ENCODE data around the gene DYNC1LI1.

DYNC1LI1 gene

DNA sequence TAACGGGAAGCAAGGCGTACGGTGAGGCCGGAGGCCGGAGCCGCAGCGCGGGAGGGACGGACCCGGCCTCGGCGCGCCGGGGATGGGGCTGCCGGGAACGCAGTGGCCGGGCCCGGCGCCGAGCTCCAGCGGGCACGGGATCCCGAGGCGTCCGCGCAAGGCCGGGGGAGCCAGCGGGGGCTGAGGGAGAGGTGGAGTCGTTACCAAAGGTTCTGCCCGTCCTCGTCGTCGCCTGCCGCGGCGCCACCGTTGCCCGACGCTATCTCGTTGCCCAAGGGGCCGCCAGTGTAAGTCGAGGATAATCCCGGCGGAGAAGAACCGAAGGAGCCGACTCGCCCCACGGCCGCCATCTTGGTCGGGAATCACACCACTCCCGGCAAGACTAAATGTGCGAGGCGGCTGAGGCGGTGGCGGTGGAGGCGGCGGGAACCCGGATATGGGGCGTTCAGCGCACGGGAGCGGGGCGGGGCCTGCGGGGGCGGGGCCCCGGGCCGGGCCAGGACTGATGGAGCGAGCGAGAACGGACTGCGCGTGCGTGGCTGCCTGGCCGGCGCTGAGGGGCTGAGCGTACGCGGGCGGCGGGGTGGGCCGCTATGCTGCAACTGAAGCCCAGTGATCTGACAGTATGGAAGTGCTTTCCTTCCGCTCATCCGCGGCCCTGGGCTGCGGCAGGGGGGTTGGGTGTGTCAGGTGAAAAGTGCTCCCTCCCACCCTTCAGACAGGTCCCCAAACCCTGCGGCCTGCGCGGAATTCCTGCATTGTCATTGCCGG is at the start of gene DYNC1LI1:
TSS of gene DYNC1LI1 (minus strand) at position 438 of the 771 bp plus-strand sequence. CDS start at position 350, 88 bp downstream.
- DNase-seq (ENCODE audit: low read depth in 1 of 2, low spot score in 1 of 2), result peak; percentile 89 to 90

DNA sequence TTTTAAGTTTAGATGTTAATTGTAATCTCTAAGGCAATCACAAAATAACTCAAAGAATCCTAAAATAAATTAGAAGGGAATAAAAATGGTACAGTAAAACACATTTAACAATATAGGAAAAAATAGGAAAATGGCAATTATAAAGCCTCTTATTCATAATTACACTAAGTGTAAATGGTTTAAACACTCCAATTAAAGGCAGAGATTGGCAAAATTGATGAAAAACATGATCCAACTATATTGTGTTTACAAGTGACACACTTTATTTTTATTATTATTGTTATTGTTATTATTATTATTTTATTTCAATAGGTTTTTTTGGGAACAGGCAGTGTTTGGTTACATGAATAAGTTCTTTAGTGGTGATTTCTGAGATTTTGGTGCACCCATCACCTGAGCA is 48.7 kb upstream of the DYNC1LI1 start:
- DNase-seq (ENCODE audit: low read depth in 1 of 2, low spot score in 1 of 2), result no peak

GRCh38 chr3:32616267-32616962 is 45.8 kb upstream of the DYNC1LI1 start:
- DNase-seq (ENCODE audit: low read depth in 1 of 2, low spot score in 1 of 2), result no peak

- no peak for DNase-seq (ENCODE audit: low read depth in 1 of 2, low spot score in 1 of 2)
Measured at GRCh38 chr3:32614956-32615355, 44.3 kb upstream of the DYNC1LI1 start.

DNA sequence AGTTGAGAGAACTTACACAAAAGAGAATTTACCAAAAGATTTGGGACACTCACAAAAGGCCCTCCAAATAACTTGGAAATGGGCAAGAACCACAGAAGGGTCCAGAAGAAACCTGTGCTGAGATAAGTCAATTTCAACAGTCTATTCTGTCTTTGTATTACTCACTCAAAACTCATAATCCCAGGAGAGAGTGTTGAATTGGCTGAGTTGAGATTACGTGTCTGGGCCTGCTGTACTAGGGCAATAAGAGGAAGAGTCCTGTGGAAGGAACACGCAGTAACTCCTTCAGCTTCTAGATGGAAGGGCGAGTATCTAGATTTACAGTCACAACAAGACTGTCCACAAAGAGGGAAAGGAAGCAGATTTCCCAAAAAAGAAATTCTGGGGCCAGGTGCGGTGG is 42.5 kb upstream of the DYNC1LI1 start:
- no peak for DNase-seq (ENCODE audit: low read depth in 1 of 2, low spot score in 1 of 2)

DNA sequence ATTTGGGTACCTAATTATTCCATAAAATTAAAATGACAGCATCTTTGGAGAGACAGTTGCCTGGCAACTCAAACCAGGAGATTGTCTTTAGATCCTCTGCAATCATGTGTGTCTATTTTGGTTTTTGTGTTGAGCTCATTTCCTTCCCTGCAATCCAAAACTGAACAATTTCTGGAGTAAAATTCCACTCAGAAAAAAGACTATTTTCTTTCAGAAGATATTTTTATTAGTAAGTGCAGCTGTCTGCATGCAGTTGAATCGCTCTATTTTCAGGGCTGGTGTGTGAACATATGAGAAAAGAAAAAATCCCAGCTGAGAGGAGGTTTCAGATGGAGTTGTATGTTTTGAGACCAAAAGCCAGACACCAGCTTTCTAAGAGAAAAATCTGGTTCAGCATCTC is 41.9 kb upstream of the DYNC1LI1 start:
- no peak for DNase-seq (ENCODE audit: low read depth in 1 of 2, low spot score in 1 of 2)

- no peak for DNase-seq (ENCODE audit: low read depth in 1 of 2, low spot score in 1 of 2)
Measured at GRCh38 chr3:32607522-32607921, 36.9 kb upstream of the DYNC1LI1 start.

DNA sequence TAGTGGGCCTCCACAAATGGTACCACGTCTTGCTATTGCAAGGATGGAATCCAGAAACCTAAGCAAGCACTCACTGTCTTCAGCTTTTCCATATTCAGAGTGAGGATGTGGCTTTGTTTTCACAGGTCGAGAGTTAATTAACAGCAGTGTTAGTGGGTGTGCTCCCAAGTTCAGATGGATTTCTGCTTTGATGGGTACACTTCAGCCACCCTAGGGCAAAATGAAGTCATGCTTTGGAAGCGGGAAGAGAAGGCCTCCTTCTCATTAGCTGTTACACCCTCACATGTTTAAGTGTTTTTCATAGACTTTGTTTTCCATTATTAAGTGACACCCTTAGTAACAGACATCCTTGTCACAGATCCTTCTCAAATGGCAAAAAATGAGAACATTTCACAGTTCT is 36.3 kb upstream of the DYNC1LI1 start:
- no peak for DNase-seq (ENCODE audit: low read depth in 1 of 2, low spot score in 1 of 2)

GRCh38 chr3:32606277-32606676 is 35.6 kb upstream of the DYNC1LI1 start:
- no peak for DNase-seq (ENCODE audit: low read depth in 1 of 2, low spot score in 1 of 2)

DNA sequence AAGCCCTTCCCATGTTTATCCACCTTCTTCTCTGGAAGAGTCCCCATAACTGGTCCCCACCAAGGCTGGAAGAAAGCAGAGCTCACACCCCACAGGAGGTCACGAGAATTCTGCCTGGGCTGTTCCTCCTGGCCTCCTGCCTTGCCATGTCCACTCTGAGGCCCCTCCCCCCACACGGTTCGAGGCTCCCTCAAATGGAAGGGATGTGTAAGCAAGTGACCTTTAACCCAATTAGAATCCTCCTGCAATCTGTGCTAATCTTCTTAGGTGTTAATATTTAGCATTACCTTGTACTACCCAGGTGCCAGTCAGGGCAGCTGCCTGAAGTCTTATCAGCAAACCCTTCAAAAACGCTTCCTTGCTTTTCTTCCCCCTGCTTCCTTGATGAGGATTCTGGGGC is 32.4 kb upstream of the DYNC1LI1 start:
- no peak for DNase-seq (ENCODE audit: low read depth in 1 of 2, low spot score in 1 of 2)

DNA sequence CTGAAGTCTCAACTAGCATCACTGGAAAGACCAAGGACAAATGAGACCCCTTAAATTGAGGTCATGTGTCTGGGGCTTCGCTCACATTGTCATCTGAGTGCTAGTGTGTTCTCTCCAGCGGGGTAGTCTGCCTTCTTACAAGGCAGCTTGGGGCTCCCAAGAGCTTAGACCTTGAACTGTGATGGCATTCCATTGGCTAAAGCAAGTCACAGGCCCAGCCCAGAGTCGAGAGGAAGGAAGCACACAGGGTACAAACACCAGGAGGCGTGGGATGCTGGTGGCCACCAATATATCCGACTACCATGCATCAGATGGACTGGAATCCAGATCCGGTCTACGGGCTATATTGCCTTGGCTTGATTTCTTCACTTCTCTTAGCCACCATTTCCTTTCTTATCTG is 31.5 kb upstream of the DYNC1LI1 start:
- DNase-seq (ENCODE audit: low read depth in 1 of 2, low spot score in 1 of 2), result no peak

GRCh38 chr3:32601722-32602121 is 31.1 kb upstream of the DYNC1LI1 start:
- DNase-seq (ENCODE audit: low read depth in 1 of 2, low spot score in 1 of 2), result no peak

- no peak for DNase-seq (ENCODE audit: low read depth in 1 of 2, low spot score in 1 of 2)
Measured at GRCh38 chr3:32597656-32598055, 27.0 kb upstream of the DYNC1LI1 start.

DNA sequence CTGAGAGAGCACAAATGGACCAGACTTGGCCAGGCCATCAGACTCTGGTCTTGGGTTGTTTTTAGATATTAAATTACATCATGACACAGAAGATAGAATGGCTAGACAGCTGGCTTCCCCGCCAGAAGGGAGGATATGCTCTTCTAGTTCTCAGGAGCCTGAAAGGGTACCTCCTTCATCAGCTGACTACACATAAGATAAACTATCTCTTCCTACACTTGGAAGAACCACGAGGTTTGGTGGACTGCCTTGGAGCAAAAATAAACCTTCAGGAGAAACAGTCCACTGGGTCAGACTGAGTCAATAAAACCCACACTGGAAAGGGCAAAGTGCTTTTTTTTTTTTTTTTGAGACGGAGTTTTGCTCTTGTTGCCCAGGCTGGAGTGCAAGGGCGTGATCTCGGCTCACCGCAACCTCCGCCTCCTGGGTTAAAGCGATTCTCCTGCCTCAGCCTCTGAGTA is 26.3 kb upstream of the DYNC1LI1 start:
- no peak for DNase-seq (ENCODE audit: low read depth in 1 of 2, low spot score in 1 of 2)

DNA sequence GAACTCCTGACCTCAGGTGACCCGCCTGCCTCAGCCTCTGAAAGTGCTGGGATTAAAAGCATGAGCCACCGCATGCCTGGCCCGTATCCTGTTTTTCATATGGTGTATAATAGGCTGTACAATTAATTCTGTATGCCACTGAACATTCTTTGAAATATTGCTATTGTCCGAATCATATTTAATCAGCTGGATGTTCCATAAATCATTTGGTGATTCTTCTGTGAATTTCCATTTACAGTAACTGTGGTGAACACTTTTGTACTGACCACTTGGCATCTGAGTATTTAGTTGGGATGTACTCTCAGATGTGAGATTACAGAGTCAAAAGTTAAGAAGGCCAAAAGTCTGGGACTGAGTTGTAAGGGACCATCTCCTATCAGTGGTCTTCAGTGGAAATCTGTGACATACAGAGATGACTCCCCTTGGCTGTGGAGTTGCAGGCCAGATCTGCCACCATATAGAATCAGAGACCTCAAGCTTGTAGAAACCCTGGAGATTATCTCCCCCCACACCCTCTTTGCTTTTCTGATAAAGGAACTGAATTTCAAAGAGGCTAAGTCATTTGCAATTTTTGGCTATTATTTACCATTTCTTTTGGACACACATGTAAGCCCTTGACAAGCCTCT is 25.7 kb upstream of the DYNC1LI1 start:
- no peak for DNase-seq (ENCODE audit: low read depth in 1 of 2, low spot score in 1 of 2)

GRCh38 chr3:32595323-32595722 is 24.7 kb upstream of the DYNC1LI1 start:
- DNase-seq (ENCODE audit: low read depth in 1 of 2, low spot score in 1 of 2), result no peak

DNA sequence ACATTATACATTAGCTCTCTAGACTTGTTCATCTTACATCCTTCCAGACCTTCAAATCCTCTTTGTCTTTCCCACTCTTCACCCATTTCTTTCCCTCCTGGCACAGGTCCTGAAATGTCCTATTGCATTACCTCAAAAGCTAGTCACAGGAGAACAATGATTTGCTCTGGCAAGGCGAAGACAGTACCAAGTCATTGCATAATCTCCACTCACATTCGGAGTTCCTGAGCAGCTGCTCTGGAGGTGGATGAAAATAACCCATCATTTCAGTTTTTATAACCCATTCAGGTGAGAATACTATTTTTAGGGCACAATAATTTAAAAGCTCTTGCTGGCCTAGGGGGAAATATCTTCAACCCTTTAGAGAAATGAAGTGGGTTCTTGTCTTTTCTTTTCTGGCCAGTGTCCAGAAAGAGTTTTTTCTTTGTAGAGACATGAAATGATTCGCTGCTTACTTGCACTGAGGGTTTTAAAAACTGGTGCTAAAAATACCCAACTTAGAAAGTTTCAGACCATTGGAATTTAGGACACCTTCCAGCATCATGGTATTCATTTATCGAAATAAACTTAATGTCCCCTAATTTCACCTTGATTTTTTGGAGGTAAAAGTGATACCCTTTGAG is 23.4 kb upstream of the DYNC1LI1 start:
- DNase-seq (ENCODE audit: low read depth in 1 of 2, low spot score in 1 of 2), result no peak

- no peak for DNase-seq (ENCODE audit: low read depth in 1 of 2, low spot score in 1 of 2)
Measured at GRCh38 chr3:32592696-32593353, 22.2 kb upstream of the DYNC1LI1 start.

DNA sequence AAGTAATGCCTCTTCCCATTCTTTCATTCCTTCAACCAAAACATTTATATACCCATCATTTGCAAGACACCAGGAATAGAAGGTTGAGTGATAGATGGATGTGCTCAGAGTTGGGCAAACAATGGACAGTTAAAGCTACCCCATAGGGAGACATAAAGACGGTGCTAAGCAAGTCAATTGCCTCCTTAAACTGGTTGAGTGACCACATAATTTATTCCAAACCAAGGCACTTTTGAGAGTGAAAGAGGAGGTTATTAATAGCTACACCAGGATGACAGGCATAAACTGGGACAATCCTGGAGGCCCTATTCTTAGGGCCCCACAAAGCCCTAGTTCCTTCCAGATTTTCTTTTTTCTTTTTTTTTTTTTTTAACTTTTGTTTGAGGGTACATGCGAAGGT is 21.4 kb upstream of the DYNC1LI1 start:
- no peak for DNase-seq (ENCODE audit: low read depth in 1 of 2, low spot score in 1 of 2)

- no peak for DNase-seq (ENCODE audit: low read depth in 1 of 2, low spot score in 1 of 2)
Measured at GRCh38 chr3:32591186-32591585, 20.5 kb upstream of the DYNC1LI1 start.

GRCh38 chr3:32586356-32586755 is 15.7 kb upstream of the DYNC1LI1 start:
- DNase-seq (ENCODE audit: low read depth in 1 of 2, low spot score in 1 of 2), result no peak
